HG03175 (cell line): Measurements from ENCODE around the gene CLUH.
"Not testable (repeated sequence)": the region's sequence is repeated elsewhere in the genome, so short reads cannot be mapped to it uniquely, and the experiment has no call there.

ENCODE experiments used
- ATAC-seq: cut with Tn5 transposase; IDR thresholded peaks from one replicate; pipeline ENCODE4 v1.9.1; 2021; ENCODE audit warnings: mild to moderate bottlenecking, moderate library complexity; ENCODE audit not compliant: unreplicated experiment

CLUH gene

GRCh38 chr17:2689411-2690164 lies 22.0 kb downstream of the CLUH start:
- ATAC-seq = no peak

DNA sequence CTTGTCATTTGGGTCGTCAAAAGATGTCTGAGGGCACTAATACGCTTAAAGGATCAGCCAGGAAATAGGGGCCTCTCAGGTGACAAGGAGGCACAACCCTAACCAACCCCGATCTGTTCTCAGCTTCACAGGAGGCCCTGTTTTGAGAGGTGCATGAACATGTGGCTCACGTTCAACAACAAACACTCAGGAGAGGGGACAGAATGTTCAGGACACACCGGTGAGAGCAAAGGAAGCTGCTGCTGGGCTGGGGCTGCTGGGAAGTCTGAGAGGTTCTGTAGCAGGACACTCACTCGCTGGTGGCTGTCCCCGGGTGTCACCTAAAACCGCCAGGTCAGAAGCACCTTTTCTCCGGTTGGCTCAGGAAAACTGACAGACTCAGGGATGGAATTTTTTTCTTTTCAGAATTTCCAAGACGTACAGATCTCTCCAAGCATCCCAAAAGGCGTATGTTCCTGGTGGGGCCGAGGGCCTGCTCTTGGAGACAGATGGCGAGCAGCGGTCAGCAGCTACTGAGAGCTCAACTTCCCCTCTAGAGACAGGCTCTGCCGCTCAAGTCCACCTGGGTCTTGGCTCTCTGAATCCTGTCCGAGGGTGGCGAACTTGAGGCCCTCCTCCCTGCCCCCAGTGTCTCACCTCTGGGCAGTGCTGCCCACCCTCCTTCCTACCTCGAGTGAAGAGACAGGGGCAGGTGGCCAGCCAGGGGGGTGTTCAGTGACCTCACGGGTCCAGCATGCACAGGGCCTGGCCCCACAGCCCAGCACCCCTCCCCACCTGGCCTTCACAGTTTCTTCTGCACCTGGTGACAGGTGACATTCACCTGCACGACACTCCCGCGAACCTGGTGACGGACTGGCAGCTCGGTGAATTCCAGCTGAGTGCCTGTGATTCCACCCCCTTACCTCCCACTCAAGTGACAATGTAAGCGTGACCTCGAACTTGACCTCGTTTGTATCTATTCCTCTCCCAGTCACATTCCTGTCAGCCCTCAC lies 22.9 kb downstream of the CLUH start:
- ATAC-seq = no peak

- no peak for ATAC-seq
Measured at GRCh38 chr17:2687074-2687418, 24.5 kb downstream of the CLUH start.

DNA sequence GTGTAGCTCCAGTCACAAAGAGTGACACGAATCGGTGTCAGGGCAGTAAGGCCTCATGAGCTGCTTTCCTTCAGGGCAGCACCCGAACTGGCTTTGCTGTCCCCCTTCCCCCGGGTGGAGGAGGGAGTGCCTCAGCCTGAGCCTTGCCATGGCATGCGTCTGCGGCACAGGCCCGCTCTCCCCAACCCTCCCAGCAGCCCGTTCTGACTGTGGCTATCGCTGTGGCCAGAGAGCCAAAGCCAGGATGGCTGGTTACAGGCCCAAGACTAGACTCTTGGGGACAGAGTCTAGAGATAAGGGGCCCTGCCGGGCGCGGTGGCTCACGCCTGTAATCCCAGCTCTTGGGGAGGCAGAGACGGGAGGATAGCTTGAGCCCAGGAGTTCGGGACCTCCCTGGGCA lies 25.9 kb downstream of the CLUH start:
- no peak for ATAC-seq

- no peak for ATAC-seq
Measured at GRCh38 chr17:2684549-2684948, 27.0 kb downstream of the CLUH start.

DNA sequence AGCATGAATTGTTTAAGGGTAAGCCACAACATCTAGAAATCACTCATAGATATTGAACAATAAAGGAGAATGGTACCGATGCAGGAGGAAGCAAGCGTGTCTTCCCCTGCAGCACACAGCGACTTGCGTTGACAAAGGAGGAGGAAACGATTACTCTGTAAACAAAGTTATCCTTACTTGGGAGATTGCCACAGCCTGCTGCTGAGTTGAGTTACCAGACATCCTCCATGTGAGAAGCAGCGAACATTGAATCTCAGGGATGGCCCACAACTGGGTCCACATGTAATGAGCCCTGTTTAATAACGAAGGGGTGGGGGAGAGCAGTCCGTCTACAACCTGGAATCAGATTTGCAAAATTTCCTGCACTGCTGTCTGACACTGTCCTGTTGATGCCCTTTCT lies 27.7 kb downstream of the CLUH start:
- no peak for ATAC-seq

- ATAC-seq = no peak
Measured at GRCh38 chr17:2682176-2682938, 29.2 kb downstream of the CLUH start.

- ATAC-seq = no peak
Measured at GRCh38 chr17:2681650-2682049, 29.9 kb downstream of the CLUH start.

DNA sequence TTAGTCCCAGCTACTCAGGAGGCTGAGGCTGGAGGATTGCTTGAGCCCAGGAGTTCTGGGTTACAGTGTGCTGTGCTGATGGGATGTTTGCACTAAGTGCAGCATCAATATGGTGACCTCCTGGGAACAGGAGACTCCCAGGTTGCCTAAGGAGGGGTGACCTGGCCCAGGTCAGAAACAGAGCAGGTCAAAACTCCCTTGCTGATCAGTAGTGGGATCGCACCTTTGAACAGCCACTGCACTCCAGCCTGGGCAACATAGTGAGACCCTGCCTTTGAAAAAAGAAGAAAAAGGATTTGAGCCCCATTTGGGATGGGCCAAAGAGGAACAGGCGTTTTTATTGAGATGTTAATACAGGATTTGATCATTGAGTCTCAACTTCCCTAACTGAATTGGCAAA lies 30.6 kb downstream of the CLUH start:
- ATAC-seq = no peak

DNA sequence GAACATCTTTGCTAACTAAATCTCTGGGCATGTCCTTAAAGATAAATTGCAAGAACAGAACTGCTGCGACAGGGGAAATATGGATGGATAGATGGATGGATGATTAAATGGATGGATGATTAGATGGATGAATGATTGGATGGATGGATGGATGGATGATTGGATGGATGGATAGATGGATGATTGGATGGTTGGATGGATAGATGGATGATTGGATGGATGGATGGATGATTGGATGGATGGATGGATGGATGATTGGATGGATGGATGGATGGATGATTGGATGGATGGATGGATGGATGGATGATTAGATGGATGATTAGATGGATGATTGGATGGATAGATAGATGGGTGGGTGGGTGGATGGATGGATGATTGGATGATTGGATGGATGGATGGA lies 32.3 kb downstream of the CLUH start:
- not testable (repeated sequence) for ATAC-seq

DNA sequence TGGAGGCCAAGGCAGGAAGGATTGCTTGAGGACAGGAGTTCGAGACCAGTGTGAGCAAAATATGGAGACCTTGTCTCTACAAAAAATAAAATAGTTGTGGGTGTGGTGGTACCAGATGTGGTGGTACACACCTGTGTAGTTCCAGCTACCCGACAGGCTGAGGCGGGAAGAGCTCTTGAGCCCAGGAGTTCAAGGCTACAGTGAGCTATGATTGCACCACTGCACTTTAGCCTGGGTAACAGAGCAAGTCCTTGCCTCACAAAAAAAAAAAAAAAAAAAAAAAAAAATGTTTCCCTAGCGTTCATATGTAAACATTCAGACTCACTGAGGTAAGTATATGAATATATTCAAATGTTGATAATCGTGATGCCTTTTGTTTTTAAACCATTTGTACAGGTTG lies 39.5 kb downstream of the CLUH start:
- no peak for ATAC-seq

DNA sequence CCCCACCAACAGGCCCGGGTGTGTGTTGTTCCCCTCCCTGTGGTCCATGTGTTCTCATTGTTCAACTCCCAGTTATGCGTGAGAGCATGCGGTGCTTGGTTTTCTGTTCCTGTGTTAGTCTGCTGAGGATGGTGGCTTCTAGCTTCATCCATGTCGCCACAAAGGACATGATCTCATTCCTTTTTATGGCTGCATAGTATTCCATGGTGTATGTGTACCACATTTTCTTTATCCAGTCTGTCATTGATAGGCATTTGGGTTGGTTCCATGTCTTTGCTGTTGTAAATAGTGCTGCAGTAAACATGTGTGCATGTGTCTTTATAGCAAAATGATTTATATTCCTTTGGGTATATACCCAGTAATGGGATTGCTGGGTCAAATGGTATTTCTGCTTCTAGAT lies 51.2 kb downstream of the CLUH start:
- ATAC-seq = not testable (repeated sequence)

DNA sequence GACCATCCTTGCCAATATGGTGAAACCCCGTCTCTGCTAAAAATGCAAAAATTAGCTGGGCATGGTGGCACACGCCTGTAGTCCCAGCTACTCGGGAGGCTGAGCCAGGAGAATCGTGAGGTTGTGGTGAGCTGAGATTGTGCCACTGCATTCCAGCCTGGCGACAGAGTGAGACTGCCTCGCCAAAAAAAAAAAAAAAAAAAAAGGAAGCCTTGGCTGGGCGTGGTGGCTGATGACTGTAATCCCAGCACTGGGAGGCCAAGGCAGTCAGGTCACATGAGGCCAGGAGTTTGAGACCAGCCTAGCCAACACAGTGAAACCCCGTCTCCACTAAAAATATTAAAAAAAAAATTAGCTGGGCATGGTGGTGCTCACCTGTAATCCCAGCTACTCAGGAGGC lies 52.2 kb downstream of the CLUH start:
- ATAC-seq = not testable (repeated sequence)

DNA sequence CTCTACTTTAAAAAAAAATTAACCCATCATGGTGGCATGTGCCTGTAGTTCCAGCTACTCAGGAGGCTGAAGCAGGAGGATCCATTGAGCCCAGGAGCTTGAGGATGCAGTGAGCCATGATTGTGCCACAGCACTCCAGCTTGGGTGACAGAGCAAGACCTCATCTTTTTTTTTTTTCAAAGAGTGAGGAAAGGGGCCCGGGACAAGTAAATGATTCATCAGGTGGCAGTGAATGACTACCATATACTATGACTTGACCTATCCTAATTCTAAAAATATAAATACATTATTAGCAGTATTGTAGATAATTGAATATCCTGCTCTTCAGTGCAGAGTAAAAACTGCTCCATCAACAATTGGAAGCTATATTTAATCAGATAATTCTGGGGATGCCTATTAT lies 55.3 kb downstream of the CLUH start:
- ATAC-seq = no peak

- no peak for ATAC-seq
Measured at GRCh38 chr17:2655546-2655945, 56.0 kb downstream of the CLUH start.

GRCh38 chr17:2652911-2653310 lies 58.7 kb downstream of the CLUH start:
- ATAC-seq = not testable (repeated sequence)

DNA sequence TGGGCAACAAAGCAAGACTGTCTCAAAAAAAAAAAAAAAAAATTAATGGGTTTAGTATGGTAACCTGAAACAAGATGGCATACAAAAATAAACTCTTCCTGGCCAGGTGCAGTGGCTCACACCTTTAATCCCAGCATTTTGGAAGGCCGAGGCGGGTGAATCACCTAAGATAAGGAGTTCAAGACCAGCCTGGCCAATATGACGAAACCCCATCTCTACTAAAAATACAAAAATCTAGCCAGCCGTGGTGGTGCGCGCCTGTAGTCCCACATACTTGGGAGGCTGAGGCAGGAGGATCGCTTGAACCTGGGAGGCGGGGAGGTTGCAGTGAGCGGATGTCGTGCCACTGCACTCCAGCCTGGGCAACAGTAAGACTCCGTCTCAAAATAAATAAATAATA lies 62.4 kb downstream of the CLUH start:
- ATAC-seq = no peak

DNA sequence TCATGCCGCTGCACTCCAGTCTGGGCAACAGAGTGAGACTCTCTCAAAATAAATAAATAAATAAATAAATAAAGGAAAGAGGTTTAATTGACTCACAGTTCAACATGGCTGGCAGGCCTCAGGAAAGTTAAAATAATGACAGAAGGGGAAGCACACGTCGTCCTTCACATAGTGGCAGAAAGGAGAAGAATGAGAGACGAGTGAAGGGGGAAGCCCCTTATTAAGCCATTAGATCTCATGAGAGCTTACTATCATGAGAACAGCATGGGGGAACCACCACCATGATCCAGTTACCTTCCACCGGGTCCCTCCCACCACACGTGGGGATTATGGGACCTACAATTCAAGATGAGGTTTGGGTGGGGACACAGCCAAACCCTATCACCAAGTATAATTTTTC lies 63.6 kb downstream of the CLUH start:
- ATAC-seq = no peak

GRCh38 chr17:2644971-2645370 lies 66.6 kb downstream of the CLUH start:
- ATAC-seq = no peak
